GM19372 (cell line): Measurements from ENCODE around the gene BTBD6.
A peak's percentile ranks its signal among the peaks of the same experiment; 100 is the strongest.

Source experiments
- ATAC-seq: cut with Tn5 transposase; IDR thresholded peaks from one replicate; pipeline ENCODE4 v1.9.1; 2021; ENCODE audit warnings: mild to moderate bottlenecking, low read depth, moderate library complexity; ENCODE audit not compliant: unreplicated experiment

BTBD6 gene

DNA sequence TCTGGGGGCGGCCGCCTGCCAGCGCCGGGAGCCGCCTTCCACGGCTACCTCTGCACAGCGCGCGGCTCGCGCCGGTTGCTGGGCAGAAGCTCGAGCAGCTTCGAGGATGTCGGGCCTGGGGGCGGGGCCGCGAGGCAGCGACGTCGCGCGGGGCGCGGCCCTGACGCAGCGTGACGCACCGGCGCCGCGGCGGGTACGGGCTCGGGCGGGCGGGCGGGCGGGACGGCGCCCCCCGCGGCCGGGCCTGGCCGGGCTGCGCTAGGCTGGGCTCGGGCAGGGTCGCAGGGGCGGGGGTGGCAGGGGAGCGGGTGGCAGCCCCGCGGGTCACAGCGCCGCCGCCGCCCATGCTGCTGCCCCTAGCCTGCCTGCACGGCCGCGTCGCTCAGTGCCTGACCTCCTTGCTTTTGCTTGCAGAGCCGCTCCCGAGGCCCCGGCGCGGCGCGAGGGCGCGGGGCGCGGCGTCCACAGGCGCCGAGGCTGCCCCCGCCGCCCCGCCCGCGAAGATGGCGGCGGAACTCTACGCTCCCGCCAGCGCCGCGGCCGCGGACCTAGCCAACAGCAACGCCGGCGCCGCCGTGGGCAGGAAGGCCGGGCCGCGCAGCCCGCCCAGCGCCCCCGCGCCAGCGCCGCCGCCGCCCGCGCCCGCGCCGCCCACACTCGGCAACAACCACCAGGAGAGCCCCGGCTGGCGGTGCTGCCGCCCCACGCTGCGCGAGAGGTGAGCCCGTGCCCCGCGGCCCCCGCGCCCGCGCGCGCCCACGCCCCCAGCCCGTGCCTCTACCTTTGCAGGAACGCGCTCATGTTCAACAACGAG, at the start of gene BTBD6:
TSS of gene BTBD6 (plus strand) at position 166 of the 814 bp plus-strand sequence. CDS start at position 345, 179 bp downstream.
- ATAC-seq: peak; percentile 83

DNA sequence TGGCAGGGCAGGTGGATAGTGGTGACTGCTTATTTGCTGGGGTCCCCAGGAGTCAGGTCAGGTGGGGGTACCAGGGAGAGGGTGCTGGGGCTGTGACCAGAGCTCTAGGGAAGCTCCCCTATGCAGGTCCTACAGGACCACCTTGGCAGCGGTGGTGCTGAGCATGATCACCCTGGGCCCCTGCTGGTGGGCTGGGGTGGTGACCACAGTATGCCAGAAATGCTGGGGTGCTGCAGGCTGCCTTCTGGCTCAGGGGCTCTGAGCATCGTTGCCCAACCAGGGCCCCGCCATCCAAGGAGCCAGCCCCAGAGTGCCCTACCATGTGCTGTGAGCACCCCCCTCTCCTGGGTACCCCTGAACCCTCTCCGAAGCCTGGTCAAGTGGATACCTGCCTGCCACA, 49.7 kb upstream of the BTBD6 start:
- ATAC-seq: no peak

DNA sequence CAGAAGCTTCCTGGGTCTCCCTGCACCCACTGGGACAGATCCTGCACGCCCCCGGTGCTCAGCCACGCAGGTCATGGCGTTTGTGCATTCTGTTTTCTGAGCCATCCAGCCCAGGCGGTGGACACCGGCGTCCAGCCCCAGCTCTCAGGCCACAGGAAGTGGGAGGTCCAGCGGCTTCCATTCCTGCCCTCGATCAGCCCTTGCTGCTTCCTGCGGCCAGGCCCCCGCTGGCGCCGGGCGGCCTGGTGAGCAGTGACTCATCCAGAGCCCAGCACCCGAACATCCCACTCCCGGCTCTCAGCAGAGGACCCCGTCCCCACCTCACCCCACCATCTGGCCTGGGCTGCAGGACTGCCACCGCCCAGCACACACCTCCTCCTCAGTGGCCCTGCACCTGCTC, 49.2 kb upstream of the BTBD6 start:
- no peak for ATAC-seq

DNA sequence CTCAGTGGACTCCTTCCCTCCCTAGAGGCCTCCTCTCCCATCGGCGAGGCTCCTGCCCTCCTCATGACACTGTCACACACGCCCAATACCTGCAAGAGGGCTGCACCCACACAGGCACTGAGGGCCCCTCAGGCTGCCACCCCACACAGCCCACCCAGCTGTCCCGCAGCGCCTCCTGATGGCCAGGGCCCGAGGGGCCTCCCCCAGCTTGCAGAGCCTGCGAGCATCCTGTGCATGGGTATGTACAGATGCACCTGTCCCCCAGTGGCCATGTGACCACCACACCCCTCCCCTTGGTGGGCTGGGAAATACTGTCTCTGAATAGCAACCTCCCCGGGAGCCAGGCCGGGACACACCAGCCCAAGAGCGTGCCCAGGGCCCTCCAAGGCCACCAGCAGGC, 48.3 kb upstream of the BTBD6 start:
- no peak for ATAC-seq

DNA sequence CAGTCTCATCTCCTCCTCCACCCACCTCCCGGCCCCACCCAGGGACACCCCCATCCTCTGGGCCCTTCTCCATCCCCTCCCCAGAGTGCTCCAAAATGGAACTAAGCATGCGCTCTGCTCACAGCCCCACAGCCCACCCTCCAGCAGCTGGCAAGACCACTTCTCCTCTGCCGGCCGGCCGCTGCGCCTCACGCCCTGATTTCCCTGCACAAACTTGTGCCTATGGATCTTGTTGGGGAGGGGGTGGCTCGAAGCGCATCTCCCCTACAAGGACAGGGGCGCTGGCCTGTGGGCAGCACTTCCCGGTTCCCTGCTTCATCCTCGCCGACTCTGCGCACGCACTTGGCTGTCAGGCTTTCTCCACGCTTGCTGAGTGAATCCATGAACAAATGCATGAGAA, 47.7 kb upstream of the BTBD6 start:
- ATAC-seq: no peak

DNA sequence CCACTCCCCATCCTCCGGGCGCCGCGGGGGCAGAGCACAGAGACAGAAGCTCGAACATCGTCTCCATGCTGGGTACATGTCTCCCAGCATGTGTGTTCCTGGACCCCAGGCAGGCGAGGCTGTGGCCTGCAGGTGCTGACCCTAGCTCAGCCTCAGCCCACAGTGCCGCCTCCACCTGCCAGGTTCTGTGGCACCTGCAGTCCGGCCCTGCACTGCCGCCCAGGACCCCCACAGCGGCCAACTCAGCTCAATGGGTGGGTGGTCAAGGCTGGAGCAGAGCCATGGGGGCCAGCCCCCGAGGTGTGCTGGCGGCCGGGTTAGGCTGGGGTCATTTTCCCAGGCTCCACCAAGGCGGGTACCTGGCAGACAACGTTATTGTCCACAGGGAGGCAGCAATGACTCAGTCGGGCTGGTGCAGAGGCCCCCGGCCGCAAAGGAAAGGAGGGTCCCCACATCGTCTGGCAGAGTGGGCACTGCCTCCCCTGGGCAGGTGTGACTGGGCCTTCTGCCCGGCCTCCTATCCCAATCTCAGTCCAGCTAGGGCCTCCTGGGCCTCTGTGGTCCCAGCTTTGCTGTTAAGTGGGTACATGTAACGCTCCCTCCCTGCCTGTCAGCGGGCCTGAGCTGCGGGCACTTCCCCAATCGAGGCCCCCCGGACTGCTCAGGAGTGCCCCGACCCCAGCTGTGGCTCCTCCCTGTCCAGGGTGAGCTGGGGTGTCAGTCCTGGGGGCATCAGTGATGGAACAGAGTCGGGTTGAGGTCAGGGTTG, 47.0 kb upstream of the BTBD6 start:
- no peak for ATAC-seq

DNA sequence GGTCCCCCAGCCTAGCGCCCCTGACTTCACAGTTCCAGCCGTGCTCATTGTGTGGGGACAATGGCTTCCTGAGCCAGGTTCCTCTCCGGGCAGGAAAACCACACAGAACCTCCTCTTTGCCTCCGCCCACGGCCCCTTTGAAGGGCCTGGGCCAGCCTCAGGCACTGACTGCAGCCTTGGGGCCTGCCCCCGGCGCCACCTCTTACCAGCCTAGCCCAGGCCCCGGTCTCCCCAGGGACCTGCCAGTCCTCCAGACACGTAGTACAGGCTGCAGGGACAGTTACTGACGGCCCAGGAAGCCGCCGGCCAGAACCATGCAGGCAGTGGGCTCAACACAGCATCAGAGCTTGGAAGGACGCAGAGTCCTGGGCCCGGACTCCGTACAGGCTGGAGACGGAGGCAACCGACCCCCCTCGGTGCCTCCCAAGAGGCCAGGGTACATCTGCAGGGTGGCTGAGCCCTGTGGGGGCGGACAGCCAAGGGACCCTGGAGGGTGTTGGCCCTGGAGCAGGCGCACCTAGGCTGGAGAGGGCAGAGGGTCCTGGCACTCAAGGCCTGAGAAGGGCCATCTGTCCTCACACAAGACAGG, 46.3 kb upstream of the BTBD6 start:
- ATAC-seq: no peak

DNA sequence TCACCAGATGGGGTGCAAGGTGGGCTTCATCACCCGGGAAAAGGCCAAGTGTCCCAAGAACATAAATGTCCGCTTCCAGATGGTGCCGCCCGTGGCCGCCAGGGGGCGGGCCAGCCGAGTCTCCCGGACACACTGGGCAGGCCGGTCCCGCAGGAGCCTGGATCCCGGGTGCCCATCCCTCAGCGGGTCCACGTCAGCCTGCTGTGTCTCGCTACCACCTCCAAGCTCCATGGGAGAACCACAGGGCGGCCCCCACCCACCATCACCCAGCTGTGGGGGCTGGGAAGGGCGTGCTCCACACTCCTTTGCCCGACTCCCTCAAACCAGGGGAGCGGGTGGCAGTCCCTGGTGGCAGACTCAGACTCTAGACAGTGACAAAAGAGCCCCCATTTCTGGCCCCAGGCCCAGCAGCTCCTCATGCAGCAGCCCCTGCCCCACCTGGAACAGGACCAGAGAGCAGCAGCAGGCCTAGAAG, 45.2 kb upstream of the BTBD6 start:
- ATAC-seq: no peak

DNA sequence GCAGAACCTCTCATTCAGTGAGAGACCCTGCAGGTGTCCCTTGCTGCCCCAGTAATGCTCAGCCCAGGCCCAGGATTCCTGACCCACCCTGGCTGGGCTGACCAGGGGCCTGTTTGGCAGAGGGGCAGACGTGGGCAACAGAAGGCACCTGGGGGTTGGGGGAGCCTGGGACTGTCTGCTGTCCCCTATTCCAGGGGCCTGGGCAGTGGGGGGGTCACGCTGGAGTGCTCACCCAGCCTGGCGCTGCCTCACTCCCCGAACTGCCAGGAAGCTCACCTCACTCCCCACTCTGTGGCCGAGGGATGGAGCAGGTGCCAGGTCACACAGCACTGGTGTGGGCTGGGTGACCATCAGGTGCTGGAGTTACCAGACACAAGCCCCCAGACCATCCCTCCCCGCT, 44.6 kb upstream of the BTBD6 start:
- ATAC-seq: no peak

DNA sequence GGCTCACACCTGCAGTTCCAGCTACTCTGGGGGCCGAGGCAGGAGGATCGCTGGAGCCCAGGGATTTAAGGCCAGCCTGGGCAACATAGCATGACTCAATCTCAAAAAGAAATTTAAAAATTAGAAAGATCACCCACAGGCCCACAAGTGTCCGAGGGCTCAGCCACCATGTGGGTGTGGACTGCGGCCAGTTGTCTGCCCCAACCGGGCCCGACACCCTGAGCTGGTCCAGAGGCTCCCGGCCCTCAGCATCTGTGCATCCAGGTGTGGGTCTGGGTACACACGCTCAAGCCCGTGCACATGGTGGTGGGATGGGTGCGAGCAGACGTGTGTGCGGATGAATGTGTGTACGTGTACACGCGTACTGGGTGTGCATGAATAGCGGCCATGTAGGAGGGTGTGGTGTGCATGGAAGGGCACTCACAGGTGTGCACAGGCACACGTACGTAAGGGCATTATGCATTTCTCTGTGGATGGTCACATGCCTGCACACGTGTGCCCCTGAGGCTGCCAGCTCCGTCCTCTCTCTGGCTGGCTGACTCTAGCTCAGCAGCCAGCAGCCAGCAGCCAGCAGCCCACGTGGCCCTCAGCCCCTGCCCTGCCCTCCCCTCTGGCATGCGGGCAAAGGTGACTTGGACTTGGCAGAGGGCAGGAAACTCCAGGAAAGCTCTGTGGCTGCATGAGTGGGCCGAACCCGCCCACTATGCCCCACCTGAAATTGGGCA, 44.0 kb upstream of the BTBD6 start:
- ATAC-seq: no peak

DNA sequence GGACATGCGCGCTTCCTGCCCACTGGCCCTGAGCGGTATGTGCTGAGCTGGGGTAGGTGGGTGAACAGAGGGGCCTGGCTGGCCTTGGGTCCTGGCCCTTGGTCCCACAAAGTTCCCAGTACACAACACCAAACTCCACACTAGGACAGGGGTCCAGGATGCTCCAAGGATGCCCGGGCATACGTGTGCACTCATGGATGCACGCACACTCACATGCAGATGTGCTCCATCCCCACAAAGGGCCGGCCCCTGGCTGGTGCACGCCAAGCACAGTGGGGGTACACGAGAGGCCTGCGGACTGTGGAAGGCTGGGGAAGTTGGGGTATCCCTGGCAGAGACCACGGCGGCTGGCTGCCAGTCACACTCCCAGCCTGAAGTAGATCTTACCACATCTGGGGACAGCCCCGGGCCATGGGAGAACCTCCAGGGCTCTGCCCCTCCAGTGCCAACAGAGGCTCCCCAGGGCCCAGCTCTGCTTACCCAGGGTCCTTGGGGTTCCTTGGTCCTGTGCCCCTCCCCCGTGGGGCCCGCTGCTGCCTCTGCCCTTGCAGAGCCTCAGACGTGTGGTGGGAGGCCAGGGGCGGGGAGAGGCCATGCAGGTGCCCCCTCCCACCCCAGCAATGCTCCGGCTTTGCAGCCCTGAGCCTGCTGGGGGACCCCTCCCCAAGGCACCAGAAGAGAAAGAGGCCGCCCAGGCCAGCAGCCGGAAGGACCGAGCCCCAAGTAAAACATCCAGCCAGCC, 43.2 kb upstream of the BTBD6 start:
- ATAC-seq: no peak

DNA sequence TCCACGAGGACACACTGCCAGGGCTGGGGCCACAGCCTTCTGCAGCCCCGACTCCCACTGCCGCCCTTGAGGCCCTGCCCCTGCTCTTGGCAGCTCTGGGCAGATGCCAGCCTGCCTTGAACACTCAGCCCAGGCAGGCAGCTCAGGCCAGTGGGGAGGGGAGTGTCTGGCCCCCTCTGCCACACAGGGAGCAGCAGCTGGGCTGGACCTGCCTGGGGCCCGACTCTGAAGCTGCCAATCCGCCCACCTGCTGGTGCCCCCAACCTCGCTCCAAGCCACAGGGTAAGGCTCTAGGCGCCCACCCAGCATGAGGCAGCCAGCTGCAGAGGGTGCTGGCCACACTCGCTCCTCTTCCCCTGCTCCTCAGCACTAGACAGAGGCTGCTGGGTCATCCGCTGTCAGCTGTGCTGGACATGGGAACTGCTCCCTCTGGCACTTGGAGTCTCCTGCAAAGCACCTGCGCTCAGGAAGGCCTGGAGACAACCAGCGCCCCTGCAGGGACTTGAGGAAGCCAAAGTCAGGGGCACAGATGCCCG, 42.6 kb upstream of the BTBD6 start:
- no peak for ATAC-seq

DNA sequence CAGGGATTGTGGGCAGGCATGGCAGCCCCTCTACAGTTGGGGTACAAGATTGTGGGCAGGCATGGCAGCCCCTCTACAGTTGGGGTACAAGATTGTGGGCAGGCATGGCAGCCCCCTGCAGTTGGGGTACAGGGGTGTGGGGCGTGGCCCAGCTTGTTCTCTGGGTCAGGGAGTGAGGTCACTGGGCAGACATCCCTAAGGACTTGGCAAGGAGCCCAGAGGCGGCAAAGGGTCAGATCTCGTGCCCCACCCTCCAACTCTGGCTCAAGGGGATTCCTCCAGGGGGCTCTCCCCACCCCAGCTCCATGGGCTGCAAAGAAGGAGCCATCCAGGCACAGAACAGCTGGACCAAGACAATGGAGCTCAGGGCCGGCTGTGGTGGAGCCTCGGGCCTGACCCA, 41.5 kb upstream of the BTBD6 start:
- no peak for ATAC-seq

DNA sequence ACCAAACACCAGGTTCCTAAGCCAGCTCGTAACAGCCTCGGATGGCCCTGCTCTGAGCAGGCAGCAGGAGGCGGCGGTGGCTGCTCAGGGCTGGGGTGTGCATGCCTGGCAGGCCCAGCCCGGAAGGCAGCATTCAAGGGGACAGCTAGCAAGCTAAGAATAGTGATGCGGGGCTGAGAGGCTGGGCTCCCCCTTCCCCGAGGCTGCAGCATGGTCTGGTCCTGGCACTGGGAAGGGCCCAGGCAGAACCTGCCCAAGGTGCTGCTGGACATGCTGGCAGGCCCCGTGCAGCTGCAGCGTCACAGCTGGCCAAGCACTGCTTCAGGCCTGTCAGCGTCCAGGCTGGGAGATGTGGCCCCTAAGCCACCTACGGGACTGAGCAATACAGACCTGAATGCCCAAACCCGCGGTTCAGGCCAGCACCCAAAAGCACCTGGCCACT, 40.9 kb upstream of the BTBD6 start:
- ATAC-seq: no peak

DNA sequence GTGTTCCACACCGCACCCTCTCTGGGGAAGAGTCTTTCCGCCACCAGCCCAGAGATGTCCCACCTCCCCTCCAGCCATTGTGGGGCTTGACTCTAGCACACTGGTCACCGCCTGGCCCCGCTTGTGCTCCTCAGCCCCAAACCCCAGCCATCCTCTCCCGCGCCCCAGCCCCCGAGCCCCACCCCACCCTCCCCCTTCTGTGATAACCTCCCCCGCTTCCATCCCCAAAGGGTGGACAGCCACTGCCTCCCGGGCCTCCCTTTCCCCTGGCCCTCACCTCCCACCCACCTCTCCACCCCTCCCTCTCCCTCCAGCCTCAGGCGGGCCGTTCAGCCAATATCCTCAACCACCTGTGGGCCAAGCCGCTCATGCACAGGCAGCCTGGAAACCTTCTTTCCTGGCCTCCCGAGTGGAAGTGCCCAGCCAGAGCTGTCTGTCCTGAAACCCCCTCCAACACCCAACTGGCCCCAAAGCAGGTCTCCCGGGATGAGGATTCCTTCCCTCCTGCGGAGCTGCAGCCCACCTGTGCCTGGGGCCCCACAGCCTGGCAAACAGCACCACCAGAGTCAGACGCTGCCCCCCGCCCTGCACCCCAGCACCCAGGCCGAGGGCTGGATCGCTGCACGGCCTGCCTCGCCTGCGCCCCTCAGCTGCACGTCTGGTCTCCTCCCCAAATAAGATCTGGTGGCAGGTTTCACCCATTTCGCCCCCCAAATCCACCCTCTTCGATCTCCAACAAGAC, 40.2 kb upstream of the BTBD6 start:
- ATAC-seq: no peak

DNA sequence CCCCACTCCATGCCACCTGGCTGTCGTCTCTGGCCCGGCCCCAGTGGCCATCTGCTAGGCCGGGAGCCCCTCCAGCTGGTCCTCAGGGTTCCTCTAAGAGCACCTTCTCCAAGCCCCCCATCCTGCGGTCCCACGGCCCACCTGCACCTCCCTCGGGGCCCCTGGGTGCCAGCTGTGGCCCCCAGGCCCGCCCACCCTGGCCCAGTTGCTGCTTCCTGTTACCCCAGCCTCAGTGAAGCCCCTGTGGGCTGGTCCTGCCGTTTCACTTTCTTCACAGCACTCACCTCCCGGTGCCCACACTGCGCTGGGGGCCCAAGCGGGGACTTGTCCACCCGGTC, 39.6 kb upstream of the BTBD6 start:
- ATAC-seq: no peak

DNA sequence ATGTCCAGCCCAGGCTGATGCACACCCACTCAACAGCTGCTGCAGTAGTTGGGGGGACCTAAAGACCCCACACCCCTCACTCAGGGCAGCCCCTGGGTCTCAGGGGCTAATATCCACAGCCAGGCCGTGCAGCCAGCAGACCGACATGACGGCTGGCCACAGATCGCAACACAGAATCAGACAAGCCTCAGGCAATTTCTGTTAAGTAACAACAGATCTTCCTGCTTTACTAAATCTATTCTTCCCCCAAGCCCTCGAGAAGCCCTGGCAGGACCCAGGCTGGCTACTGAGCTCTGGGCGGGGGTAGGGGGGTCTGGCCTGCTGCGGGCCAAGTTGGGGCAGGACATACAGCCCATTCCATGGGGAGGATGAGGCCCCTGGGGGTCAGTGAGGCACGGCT, 39.2 kb upstream of the BTBD6 start:
- no peak for ATAC-seq

DNA sequence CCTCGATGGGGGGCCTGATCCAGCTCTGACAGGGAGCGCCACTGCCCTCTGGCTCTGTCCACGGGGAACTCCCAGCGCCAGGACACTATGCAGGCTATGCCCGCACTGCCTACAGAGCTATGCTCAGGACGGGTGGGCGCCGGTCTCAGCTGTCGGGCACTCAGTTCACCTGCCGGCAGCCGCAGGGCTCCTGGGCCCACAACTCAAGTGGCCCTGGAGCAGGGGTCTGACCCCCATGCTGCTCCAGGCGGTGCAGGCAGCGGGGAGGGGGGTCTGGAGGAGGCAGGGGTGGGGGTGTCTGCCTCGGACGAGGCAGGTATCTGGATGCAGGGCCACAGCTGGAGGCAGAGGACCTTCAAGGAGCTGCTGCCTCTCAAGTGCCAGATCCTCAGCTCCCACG, 38.7 kb upstream of the BTBD6 start:
- no peak for ATAC-seq
